Keratinocyte (primary cell): ENCODE data around the gene PSMC3. TPM values are rescaled to one million over a fixed set of nuclear protein-coding genes. Genes with fewer than 3 reads are reported as not detected.

Experiments used
- DNase-seq: peaks from one replicate; pipeline ENCODE4 v3.0.0-alpha.2; 2011; ENCODE audit warnings: low read depth, missing footprints, low spot score
- FAIRE-seq: peaks from 2 replicates; lab custom pipeline; 2011; peaks lifted over from hg19 to GRCh38; lab: Jason Lieb, UNC
- H2AFZ ChIP-seq: 2 replicates; pipeline ENCODE4 v1.6.0; 2012; ENCODE audit warnings: low read length, control low read depth, inconsistent platforms; ENCODE audit not compliant: control insufficient read depth
- H3K27ac ChIP-seq: 2 replicates; pipeline ENCODE4 v1.5.1; 2011; ENCODE audit warnings: low read length; ENCODE audit not compliant: control insufficient read depth, insufficient read depth
- H3K27me3 ChIP-seq: 3 replicates; pipeline ENCODE4 v1.6.0; 2011; ENCODE audit warnings: low read length; ENCODE audit not compliant: control insufficient read depth, insufficient read depth; ENCODE audit errors: extremely low read depth
- H3K36me3 ChIP-seq, 2 experiments: 2 replicates in 1 of 2; 3 replicates in 1 of 2; pipeline ENCODE4 v1.5.1; 2011; ENCODE audit warnings: low read length in 2 of 2, mild to moderate bottlenecking in 1 of 2; ENCODE audit not compliant: control insufficient read depth in 2 of 2, insufficient read depth in 2 of 2; ENCODE audit errors: extremely low read depth in 1 of 2
- H3K4me1 ChIP-seq: 3 replicates; pipeline ENCODE4 v1.5.1; 2011; ENCODE audit warnings: low read length; ENCODE audit not compliant: control insufficient read depth, insufficient read depth; ENCODE audit errors: extremely low read depth
- H3K4me2 ChIP-seq: 3 replicates; pipeline ENCODE4 v1.6.0; 2011; ENCODE audit warnings: low read depth, low read length; ENCODE audit not compliant: control insufficient read depth, insufficient read depth; ENCODE audit errors: extremely low read depth
- H3K4me3 ChIP-seq, 3 experiments: fragments of 200-600 bp in 1 of 3; sonication (generic) in 1 of 3; 2 replicates in 2 of 3; 3 replicates in 1 of 3; pipeline ENCODE4 v1.5.1; 2011 to 2016; ENCODE audit warnings: low read length in 3 of 3, mild to moderate bottlenecking in 3 of 3, control low read depth in 2 of 3, inconsistent platforms in 1 of 3, low read depth in 1 of 3, mixed read lengths in 1 of 3, mixed run types in 1 of 3, moderate library complexity in 1 of 3; ENCODE audit not compliant: control insufficient read depth in 2 of 3, insufficient read depth in 2 of 3; ENCODE audit errors: extremely low read depth in 1 of 3
- H3K79me2 ChIP-seq: 2 replicates; pipeline ENCODE4 v1.6.0; 2012; ENCODE audit warnings: low read length; ENCODE audit not compliant: control insufficient read depth, insufficient read depth
- H3K9ac ChIP-seq: 3 replicates; pipeline ENCODE4 v1.6.0; 2011; ENCODE audit warnings: low read length; ENCODE audit not compliant: control insufficient read depth, insufficient read depth; ENCODE audit errors: extremely low read depth
- H3K9me1 ChIP-seq: 3 replicates; pipeline ENCODE4 v1.6.0; 2011; ENCODE audit warnings: low read length; ENCODE audit not compliant: control insufficient read depth, insufficient read depth; ENCODE audit errors: extremely low read depth
- H3K9me3 ChIP-seq: 2 replicates; pipeline ENCODE4 v1.5.1; 2012; ENCODE audit warnings: low read depth, low read length; ENCODE audit not compliant: control insufficient read depth
- H4K20me1 ChIP-seq: 3 replicates; pipeline ENCODE4 v1.6.0; 2011; ENCODE audit warnings: low read length; ENCODE audit not compliant: control insufficient read depth, insufficient read depth; ENCODE audit errors: extremely low read depth
- EZH2 ChIP-seq: IDR thresholded peaks from one replicate; pipeline ENCODE4 v1.6.1; 2012; ENCODE audit warnings: inconsistent platforms, mild to moderate bottlenecking, low read length, moderate library complexity
- dilution Hi-C: fragments of 300-500 bp; cut with MboI; formaldehyde crosslinking; loops from one replicate; pipeline ENCODE4 v1.7.0; 2020; ENCODE audit warnings: low sequenced_read_pairs; ENCODE audit not compliant: extremely low pct_ligation_motif_present
- polyA plus RNA-seq, 5 experiments: library from polyadenylated mRNA; depleted of rRNA in 3 of 5; stranded (reverse) in 3 of 5; stranded (forward) in 1 of 5; unstranded in 1 of 5; fragments of >200 nt; gene quantifications; 1 replicate in 1 of 5; 2 replicates in 3 of 5; 3 replicates in 1 of 5; pipeline versions ENCODE4 v1.2.1 to v1.2.3, GENCODE V29; 2011 to 2012; ENCODE audit warnings: missing spikeins in 2 of 5, low read depth in 1 of 5, low replicate concordance in 1 of 5
- TF ChIP-seq, protein P1 (sequence below), 3 experiments: IDR thresholded peaks in 1 of 3; conservative IDR thresholded peaks in 1 of 3; optimal IDR thresholded peaks in 1 of 3; 2 replicates in 2 of 3; 3 replicates in 1 of 3; pipeline versions ENCODE3 to v1.5.1; 2011; ENCODE audit warnings: low read length in 3 of 3, mild to moderate bottlenecking in 3 of 3, moderate library complexity in 2 of 3, control low read depth in 1 of 3, inconsistent platforms in 1 of 3; ENCODE audit not compliant: insufficient read depth in 2 of 3; ENCODE audit errors: extremely low read depth in 1 of 3

PSMC3 gene
- polyA plus RNA-seq, 1 donor (not counting 4 experiments of a cell fraction or from before 2014, with no cell fraction given), result 172 TPM

- H2AFZ ChIP-seq, result no peak overlapping the region
- H3K4me1 ChIP-seq, result peaks cover 12% of the 10 kb centered on the region
- no peaks in the 10 kb centered on the region for H3K9me3 ChIP-seq
- no peaks in the 10 kb centered on the region for H4K20me1 ChIP-seq
- dilution Hi-C loops, result no loop called here
- H3K27ac ChIP-seq, result no peak overlapping the region
- no peaks in the 10 kb centered on the region for H3K27me3 ChIP-seq
- no peak overlapping the region for H3K4me2 ChIP-seq
- H3K79me2 ChIP-seq, result no peaks in the 10 kb centered on the region
- H3K4me3 ChIP-seq, result no peak overlapping the region
- H3K9ac ChIP-seq, result no peak overlapping the region
- H3K36me3 ChIP-seq, result no peaks in the 10 kb centered on the region
- TF ChIP-seq, protein P1, sequence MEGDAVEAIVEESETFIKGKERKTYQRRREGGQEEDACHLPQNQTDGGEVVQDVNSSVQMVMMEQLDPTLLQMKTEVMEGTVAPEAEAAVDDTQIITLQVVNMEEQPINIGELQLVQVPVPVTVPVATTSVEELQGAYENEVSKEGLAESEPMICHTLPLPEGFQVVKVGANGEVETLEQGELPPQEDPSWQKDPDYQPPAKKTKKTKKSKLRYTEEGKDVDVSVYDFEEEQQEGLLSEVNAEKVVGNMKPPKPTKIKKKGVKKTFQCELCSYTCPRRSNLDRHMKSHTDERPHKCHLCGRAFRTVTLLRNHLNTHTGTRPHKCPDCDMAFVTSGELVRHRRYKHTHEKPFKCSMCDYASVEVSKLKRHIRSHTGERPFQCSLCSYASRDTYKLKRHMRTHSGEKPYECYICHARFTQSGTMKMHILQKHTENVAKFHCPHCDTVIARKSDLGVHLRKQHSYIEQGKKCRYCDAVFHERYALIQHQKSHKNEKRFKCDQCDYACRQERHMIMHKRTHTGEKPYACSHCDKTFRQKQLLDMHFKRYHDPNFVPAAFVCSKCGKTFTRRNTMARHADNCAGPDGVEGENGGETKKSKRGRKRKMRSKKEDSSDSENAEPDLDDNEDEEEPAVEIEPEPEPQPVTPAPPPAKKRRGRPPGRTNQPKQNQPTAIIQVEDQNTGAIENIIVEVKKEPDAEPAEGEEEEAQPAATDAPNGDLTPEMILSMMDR (optimal IDR thresholded peaks at IDR 0.05 in 1 of 3, IDR thresholded peaks at IDR 0.05 in 1 of 3, conservative IDR thresholded peaks at IDR 0.05 in 1 of 3; ENCODE audit: extremely low read depth in 1 of 3, insufficient read depth in 2 of 3, low read length in 3 of 3), result no peak
- TF ChIP-seq EZH2, result no peak
- FAIRE-seq (no peak), DNase-seq (no peak)
- no peaks in the 10 kb centered on the region for H3K9me1 ChIP-seq
These were observed 33.6 kb downstream of the PSMC3 start for GRCh38 chr11:47392546-47393162.

DNA sequence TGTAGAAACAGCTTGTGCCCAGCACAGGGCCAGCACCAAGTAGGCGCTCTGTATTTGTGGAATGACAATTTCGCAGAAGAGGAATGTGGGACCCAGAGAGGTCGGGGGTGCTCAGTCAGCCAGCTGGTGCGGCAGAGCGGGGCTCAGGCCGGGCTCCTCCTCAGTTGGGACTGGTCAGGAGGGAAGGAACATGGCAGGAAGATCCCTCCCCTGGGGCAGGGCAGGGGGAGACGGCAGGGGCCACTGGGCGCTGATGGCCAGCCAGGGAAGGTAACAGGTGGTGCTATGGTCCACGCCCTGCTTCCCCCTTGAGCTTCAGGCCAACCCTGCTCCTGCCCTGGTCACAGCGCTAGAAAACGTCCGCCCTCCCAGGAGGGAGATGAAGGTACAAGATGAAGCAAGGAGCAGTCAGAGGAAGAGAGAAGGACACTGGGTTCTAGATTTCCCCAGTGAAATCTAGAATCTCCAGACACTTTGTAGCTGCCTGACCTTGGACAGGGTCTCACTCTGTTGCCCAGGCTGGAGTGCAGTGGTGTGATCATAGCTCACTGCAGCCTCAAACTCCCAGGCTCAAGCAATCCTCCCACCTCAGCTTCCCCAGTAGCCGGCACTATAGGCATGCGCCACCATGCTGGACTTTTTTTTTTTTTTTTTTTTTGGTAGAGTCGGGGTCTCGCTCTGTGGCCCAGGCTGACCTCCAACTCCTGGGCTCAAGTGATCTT is 34.4 kb downstream of the PSMC3 start:
- Histone ChIP-seq H3K9me1 (no peaks in the 10 kb centered on the region), H3K4me3 (no peak overlapping the region), H3K4me2 (no peak overlapping the region), H3K36me3 (no peaks in the 10 kb centered on the region), H3K9me3 (no peaks in the 10 kb centered on the region), H3K4me1 (peaks cover 12% of the 10 kb centered on the region), H3K9ac (no peak overlapping the region), H3K27me3 (no peaks in the 10 kb centered on the region), H4K20me1 (no peaks in the 10 kb centered on the region), H3K27ac (no peak overlapping the region), H3K79me2 (no peaks in the 10 kb centered on the region), H2AFZ (no peak overlapping the region)
- dilution Hi-C loops, result no loop called here
- TF ChIP-seq, protein P1 (optimal IDR thresholded peaks at IDR 0.05 in 1 of 3, IDR thresholded peaks at IDR 0.05 in 1 of 3, conservative IDR thresholded peaks at IDR 0.05 in 1 of 3; ENCODE audit: extremely low read depth in 1 of 3, insufficient read depth in 2 of 3, low read length in 3 of 3), result no peak
- TF ChIP-seq EZH2, result no peak
- FAIRE-seq (no peak), DNase-seq (no peak)
